Transverse colon (tissue), 4 donors: ENCODE measurements around the gene OR51S1.

ENCODE experiments used
- CTCF ChIP-seq, 5 experiments: fragments of 200-600 bp in 3 of 5; fragments of 450-650 bp in 2 of 5; sonication (generic) in 3 of 5; IDR thresholded peaks; 1 replicate in 2 of 5; 2 replicates in 3 of 5; pipeline ENCODE4 v1.5.1; 2016 to 2017; ENCODE audit warnings: antibody characterized with exemption in 5 of 5, inconsistent platforms in 3 of 5, mild to moderate bottlenecking in 2 of 5, moderate library complexity in 1 of 5
- EP300 ChIP-seq: sonication (generic); formaldehyde crosslinking; IDR thresholded peaks from one replicate; pipeline ENCODE4 v1.6.1; 2017; ENCODE audit warnings: antibody characterized with exemption, low read depth
- POLR2A ChIP-seq: fragments of 450-650 bp; IDR thresholded peaks from one replicate; pipeline ENCODE4 v1.6.1; 2016; ENCODE audit warnings: antibody characterized with exemption, mild to moderate bottlenecking, moderate library complexity
- POLR2AphosphoS5 ChIP-seq, 3 donors: sonication (generic); formaldehyde crosslinking; IDR thresholded peaks; one replicate each; pipeline ENCODE4 v1.6.1; 2016; ENCODE audit warnings: antibody characterized with exemption in 3 of 3

GRCh38 chr11:4848908-4849532 is at the start of gene OR51S1:
- TF ChIP-seq POLR2AphosphoS5 (IDR thresholded peaks at IDR 0.05) (no peak), CTCF (IDR thresholded peaks at IDR 0.05) (no peak), POLR2A (no peak), EP300 (no peak)
